Panc1 (cell line): Measurements from ENCODE around the gene ZBTB7B. TPM values are rescaled to one million over a fixed set of nuclear protein-coding genes. Genes with fewer than 3 reads are reported as not detected.

Experiments
- ATAC-seq: fragments of 200-7000 bp; cut with Tn5 transposase; 2 replicates; pipeline ENCODE4 v1.9.1; 2020; ENCODE audit warnings: mild to moderate bottlenecking, moderate library complexity
- BruUV-seq: library from RNA; stranded (reverse); fragments of 400-500 nt; replicated peaks from 2 replicates; lab custom pipeline; 2021; lab: Mats Ljungman, UMichigan
- CTCF ChIA-PET: fragments of 300-600 bp; sonication (Branson Sonifier 250); formaldehyde crosslinking; loops from one replicate; lab custom pipeline; 2022; ENCODE audit warnings: antibody characterized with exemption; lab: Charles Lee
- POLR2A ChIA-PET: fragments of 300-600 bp; sonication (Branson Sonifier 250); formaldehyde crosslinking; loops from one replicate; lab custom pipeline; 2022; ENCODE audit warnings: antibody characterized with exemption; lab: Charles Lee
- DNase-seq: peaks from one replicate; pipeline ENCODE4 v3.0.0-alpha.2; 2010; ENCODE audit warnings: low read depth, low spot score
- H3K27ac ChIP-seq: 2 replicates; pipeline ENCODE4 v1.5.1; 2011; ENCODE audit warnings: mild to moderate bottlenecking, low read length, inconsistent platforms
- H3K27me3 ChIP-seq: fragments of 200-500 bp; sonication (Bioruptor generic); 2 replicates; pipeline ENCODE4 v1.6.0; 2014; ENCODE audit warnings: low read length, inconsistent platforms; ENCODE audit not compliant: control insufficient read depth, insufficient read depth
- H3K36me3 ChIP-seq: fragments of 200-500 bp; sonication (Bioruptor generic); 2 replicates; pipeline ENCODE4 v1.5.1; 2014; ENCODE audit warnings: inconsistent platforms, mild to moderate bottlenecking, low read length, moderate library complexity; ENCODE audit not compliant: control insufficient read depth, insufficient read depth
- H3K4me1 ChIP-seq: 2 replicates; pipeline ENCODE4 v1.5.1; 2011; ENCODE audit warnings: inconsistent platforms, mild to moderate bottlenecking, low read length, moderate library complexity; ENCODE audit not compliant: control insufficient read depth, insufficient read depth
- H3K4me3 ChIP-seq, 2 experiments: 2 replicates each; pipeline ENCODE4 v1.5.1; 2011 to 2012; ENCODE audit warnings: low read depth in 2 of 2, low read length in 2 of 2, mild to moderate bottlenecking in 2 of 2, inconsistent platforms in 1 of 2, moderate library complexity in 1 of 2
- H3K9me3 ChIP-seq: fragments of 200-500 bp; sonication (Bioruptor generic); 2 replicates; pipeline ENCODE4 v1.5.1; 2014; ENCODE audit warnings: low read depth, mild to moderate bottlenecking, inconsistent platforms, low read length, moderate library complexity; ENCODE audit not compliant: control insufficient read depth, insufficient read depth
- POLR2AphosphoS5 ChIP-seq: IDR thresholded peaks from 2 replicates; pipeline ENCODE4 v1.6.1; 2012; ENCODE audit warnings: mild to moderate bottlenecking, low read depth, low read length, moderate library complexity
- SIN3A ChIP-seq: IDR thresholded peaks from 2 replicates; pipeline ENCODE4 v1.6.1; 2012; ENCODE audit warnings: low read depth, mild to moderate bottlenecking, low read length, moderate library complexity, borderline replicate concordance; ENCODE audit not compliant: insufficient read depth
- TCF7L2 ChIP-seq: IDR thresholded peaks from 2 replicates; pipeline ENCODE4 v1.6.1; 2011; ENCODE audit warnings: mild to moderate bottlenecking, low read depth, low read length, inconsistent platforms
- in situ Hi-C: cut with HindIII; loops from 2 replicates; pipeline ENCODE4 v1.10.0; 2016; ENCODE audit warnings: low sequenced_read_pairs, low pct_unique_long_range_greater_than_20kb
- intact Hi-C: fragments of 100-400 bp; cut with micrococcal nuclease; formaldehyde crosslinking; loops from one replicate; pipeline ENCODE4 v1.10.0; 2022; ENCODE audit not compliant: unreplicated experiment
- total RNA-seq: library from RNA; stranded (reverse); gene quantifications from one replicate; pipeline ENCODE4 v1.2.1, GENCODE V29; 2021; ENCODE audit not compliant: unreplicated experiment
- TF ChIP-seq, protein P1 (sequence below): fragments of 450-650 bp; IDR thresholded peaks from 2 replicates; pipeline ENCODE4 v1.5.1; 2017; ENCODE audit warnings: mild to moderate bottlenecking
- TF ChIP-seq, protein P2 (sequence below), 2 experiments: IDR thresholded peaks; 2 replicates each; pipeline ENCODE4 v1.6.1; 2011 to 2012; ENCODE audit warnings: low read depth in 2 of 2, control low read depth in 1 of 2, low read length in 1 of 2, mild to moderate bottlenecking in 1 of 2, moderate library complexity in 1 of 2; ENCODE audit not compliant: insufficient read depth in 1 of 2

Gene ZBTB7B
- total RNA-seq, 1 experiment from 2014 or later, result 55.8 TPM

DNA sequence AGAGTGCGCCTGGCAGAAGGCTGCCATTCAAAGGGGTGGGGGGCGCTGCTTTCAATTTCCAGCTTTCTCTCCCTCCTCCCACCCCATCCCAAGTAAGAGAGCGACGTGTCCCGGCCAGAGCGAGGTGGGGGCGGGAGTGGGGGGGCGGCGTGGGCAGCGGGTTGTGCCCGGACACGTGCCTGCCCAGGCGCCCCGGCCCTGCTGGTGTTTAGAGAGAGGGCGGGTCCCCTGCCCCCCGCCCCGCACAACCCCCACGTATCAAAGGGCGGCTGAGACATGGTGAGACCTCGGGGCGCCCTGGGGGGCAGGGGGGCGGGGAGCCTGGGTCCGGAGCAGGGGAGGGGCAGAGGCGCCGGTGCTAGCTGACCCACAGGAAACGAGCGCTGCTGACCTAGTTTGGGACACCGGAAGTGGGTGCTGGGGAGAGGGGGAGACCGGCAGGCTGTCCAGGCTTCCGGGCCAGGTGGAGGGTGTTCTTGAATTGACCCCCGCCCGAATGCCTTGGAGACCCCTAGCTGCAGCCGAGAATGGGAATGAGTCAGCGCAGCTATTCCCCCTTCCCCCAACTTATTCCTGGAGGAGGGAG, 1.3 kb downstream of the ZBTB7B start:
- Histone ChIP-seq H3K4me1 (peaks cover 48% of the 10 kb centered on the region), H3K27ac (peak overlapping the region; percentile 99), H3K36me3 (peaks cover 5% of the 10 kb centered on the region; the same call in 1 of the 2 replicates), H3K27me3 (no peaks in the 10 kb centered on the region), H3K9me3 (no peaks in the 10 kb centered on the region), H3K4me3 (peak overlapping the region; percentile 80 to 98)
- no TSS peak for BruUV-seq
- intact Hi-C loops, result loop anchor here (5.0 kb wide), 1 partner anchor 277 kb away; no protein-coding TSS in a partner anchor
- TF ChIP-seq, protein P1, sequence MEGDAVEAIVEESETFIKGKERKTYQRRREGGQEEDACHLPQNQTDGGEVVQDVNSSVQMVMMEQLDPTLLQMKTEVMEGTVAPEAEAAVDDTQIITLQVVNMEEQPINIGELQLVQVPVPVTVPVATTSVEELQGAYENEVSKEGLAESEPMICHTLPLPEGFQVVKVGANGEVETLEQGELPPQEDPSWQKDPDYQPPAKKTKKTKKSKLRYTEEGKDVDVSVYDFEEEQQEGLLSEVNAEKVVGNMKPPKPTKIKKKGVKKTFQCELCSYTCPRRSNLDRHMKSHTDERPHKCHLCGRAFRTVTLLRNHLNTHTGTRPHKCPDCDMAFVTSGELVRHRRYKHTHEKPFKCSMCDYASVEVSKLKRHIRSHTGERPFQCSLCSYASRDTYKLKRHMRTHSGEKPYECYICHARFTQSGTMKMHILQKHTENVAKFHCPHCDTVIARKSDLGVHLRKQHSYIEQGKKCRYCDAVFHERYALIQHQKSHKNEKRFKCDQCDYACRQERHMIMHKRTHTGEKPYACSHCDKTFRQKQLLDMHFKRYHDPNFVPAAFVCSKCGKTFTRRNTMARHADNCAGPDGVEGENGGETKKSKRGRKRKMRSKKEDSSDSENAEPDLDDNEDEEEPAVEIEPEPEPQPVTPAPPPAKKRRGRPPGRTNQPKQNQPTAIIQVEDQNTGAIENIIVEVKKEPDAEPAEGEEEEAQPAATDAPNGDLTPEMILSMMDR, result no peak
- TF ChIP-seq SIN3A (0 out of 2 replicates have a peak, but pooled peaks have one; percentile 33), POLR2AphosphoS5 (no peak), TCF7L2 (no peak)
- CTCF ChIA-PET, result no interaction called here
- in situ Hi-C loops, result no loop called here
- DNase-seq (no peak), ATAC-seq (peak; percentile 20)
- POLR2A ChIA-PET, result no interaction called here

- BruUV-seq, result no TSS peak
- CTCF ChIA-PET, result no interaction called here
- H3K4me3 ChIP-seq, result peak overlapping the region; percentile 80 to 98
- DNase-seq (no peak), ATAC-seq (no peak)
- POLR2A ChIA-PET, result no interaction called here
- intact Hi-C loops, result loop anchor here (5.0 kb wide), 1 partner anchor 277 kb away; no protein-coding TSS in a partner anchor
- peaks cover 48% of the 10 kb centered on the region for H3K4me1 ChIP-seq
- TF ChIP-seq POLR2AphosphoS5, result no peak
- TF ChIP-seq SIN3A, result no peak
- TF ChIP-seq, protein P2, sequence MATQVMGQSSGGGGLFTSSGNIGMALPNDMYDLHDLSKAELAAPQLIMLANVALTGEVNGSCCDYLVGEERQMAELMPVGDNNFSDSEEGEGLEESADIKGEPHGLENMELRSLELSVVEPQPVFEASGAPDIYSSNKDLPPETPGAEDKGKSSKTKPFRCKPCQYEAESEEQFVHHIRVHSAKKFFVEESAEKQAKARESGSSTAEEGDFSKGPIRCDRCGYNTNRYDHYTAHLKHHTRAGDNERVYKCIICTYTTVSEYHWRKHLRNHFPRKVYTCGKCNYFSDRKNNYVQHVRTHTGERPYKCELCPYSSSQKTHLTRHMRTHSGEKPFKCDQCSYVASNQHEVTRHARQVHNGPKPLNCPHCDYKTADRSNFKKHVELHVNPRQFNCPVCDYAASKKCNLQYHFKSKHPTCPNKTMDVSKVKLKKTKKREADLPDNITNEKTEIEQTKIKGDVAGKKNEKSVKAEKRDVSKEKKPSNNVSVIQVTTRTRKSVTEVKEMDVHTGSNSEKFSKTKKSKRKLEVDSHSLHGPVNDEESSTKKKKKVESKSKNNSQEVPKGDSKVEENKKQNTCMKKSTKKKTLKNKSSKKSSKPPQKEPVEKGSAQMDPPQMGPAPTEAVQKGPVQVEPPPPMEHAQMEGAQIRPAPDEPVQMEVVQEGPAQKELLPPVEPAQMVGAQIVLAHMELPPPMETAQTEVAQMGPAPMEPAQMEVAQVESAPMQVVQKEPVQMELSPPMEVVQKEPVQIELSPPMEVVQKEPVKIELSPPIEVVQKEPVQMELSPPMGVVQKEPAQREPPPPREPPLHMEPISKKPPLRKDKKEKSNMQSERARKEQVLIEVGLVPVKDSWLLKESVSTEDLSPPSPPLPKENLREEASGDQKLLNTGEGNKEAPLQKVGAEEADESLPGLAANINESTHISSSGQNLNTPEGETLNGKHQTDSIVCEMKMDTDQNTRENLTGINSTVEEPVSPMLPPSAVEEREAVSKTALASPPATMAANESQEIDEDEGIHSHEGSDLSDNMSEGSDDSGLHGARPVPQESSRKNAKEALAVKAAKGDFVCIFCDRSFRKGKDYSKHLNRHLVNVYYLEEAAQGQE (IDR thresholded peaks at IDR 0.05; ENCODE audit: insufficient read depth in 1 of 2, low read depth in 2 of 2, low read length in 1 of 2), result no peak
- TF ChIP-seq, protein P1, result no peak
- no peak for TF ChIP-seq TCF7L2
- in situ Hi-C loops, result no loop called here
- peaks cover 5% of the 10 kb centered on the region; the same call in 1 of the 2 replicates for H3K36me3 ChIP-seq
- no peaks in the 10 kb centered on the region for H3K27me3 ChIP-seq
- H3K27ac ChIP-seq, result peak overlapping the region; percentile 99
- no peaks in the 10 kb centered on the region for H3K9me3 ChIP-seq
Measured at GRCh38 chr1:155004352-155005075, 1.9 kb downstream of the ZBTB7B start.
